Breast epithelium (tissue), 3 donors: ENCODE results near the gene C2orf66.

Experiments
- POLR2AphosphoS5 ChIP-seq, 3 donors: sonication (generic); formaldehyde crosslinking; IDR thresholded peaks; one replicate each; pipeline ENCODE4 v1.6.1; 2017; ENCODE audit warnings: antibody characterized with exemption in 3 of 3
- TF ChIP-seq, protein P1 (sequence below), 3 donors: fragments of 450-650 bp; IDR thresholded peaks; one replicate each; pipeline ENCODE4 v1.5.1; 2016 to 2017; ENCODE audit warnings: antibody characterized with exemption in 3 of 3, mild to moderate bottlenecking in 3 of 3, moderate library complexity in 3 of 3

DNA sequence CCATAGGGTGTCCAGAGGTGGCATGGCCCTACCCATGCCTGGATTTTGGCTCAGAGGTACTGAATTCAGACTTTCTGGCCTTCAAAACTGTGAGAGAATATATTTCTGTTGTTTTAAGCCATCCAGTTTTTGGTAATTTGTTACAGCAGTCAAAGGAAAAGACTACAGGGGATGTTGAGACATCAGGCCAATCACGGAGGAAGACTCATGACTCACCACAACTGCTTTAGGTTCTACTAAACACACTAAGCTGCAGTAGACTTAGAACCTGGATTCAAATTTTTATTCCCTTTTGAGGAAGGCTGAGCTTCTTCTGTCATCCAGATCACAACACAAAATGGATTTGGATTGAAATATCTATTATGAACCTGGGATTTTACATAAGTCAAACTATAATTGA, 12.0 kb upstream of the C2orf66 start:
- TF ChIP-seq, protein P1, sequence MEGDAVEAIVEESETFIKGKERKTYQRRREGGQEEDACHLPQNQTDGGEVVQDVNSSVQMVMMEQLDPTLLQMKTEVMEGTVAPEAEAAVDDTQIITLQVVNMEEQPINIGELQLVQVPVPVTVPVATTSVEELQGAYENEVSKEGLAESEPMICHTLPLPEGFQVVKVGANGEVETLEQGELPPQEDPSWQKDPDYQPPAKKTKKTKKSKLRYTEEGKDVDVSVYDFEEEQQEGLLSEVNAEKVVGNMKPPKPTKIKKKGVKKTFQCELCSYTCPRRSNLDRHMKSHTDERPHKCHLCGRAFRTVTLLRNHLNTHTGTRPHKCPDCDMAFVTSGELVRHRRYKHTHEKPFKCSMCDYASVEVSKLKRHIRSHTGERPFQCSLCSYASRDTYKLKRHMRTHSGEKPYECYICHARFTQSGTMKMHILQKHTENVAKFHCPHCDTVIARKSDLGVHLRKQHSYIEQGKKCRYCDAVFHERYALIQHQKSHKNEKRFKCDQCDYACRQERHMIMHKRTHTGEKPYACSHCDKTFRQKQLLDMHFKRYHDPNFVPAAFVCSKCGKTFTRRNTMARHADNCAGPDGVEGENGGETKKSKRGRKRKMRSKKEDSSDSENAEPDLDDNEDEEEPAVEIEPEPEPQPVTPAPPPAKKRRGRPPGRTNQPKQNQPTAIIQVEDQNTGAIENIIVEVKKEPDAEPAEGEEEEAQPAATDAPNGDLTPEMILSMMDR (IDR thresholded peaks at IDR 0.05): no peak
- no peak for TF ChIP-seq POLR2AphosphoS5 (IDR thresholded peaks at IDR 0.05)
